ENCODE measurements around the gene COL4A3.
"Not testable (repeated sequence)": the region's sequence is repeated elsewhere in the genome, so short reads cannot be mapped to it uniquely, and the experiment has no call there.

COL4A3 gene

GRCh38 chr2:227219312-227220105, 55.1 kb downstream of the COL4A3 start:
- no peak for DNase-seq

GRCh38 chr2:227221120-227221519, 56.7 kb downstream of the COL4A3 start:
- no peak for DNase-seq

- no peak for DNase-seq
These were observed 57.9 kb downstream of the COL4A3 start for GRCh38 chr2:227222292-227222691.

GRCh38 chr2:227225641-227226040, 61.2 kb downstream of the COL4A3 start:
- not testable (repeated sequence) for DNase-seq

DNA sequence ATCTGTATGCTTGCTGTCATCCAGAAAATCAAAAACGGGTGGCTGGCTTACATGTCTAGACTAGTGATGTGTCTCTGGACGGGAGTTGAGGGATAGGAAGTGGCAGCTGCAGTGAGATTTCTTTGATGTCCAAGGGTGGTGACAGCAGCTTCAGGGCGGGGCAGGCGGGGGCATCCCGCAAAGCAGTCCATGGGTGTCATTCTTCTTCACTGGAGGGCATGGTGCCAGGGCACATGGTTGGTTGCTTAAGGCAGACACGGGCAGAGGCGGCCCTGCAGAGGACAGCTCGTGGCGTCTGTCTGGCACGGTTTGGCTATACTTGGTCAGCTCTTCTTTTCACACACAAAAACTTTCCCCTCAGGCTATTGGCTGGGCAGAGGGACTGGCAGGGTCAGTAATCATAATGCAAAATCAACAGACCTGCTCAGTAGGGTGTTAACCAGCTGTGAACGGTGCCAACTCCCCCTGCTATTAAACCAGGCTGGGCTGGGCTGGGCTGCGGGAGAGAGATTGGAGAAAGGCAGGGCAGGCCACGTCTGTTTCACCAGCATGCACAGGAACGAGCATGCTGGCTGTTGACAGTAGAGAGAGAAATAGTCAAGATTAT, 63.7 kb downstream of the COL4A3 start:
- DNase-seq = no peak

DNA sequence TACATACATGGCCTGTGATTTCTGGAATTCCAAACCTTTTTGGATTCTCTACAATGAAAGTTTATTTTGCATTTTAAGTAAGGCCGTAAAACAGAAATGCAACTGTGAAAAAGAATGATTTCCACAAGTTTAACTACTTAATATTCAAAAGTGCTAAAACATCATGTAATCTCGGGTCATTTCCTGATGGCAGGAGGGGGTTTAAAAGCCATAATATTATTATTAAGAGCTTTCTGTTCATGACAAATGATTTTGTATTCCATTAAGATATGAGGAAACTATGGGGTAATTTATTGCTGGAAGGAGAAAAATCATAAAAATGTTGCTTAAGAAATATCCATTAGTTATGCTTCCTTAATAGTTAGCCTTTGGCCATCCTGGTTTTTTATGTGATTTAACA, 65.7 kb downstream of the COL4A3 start:
- no peak for DNase-seq

DNA sequence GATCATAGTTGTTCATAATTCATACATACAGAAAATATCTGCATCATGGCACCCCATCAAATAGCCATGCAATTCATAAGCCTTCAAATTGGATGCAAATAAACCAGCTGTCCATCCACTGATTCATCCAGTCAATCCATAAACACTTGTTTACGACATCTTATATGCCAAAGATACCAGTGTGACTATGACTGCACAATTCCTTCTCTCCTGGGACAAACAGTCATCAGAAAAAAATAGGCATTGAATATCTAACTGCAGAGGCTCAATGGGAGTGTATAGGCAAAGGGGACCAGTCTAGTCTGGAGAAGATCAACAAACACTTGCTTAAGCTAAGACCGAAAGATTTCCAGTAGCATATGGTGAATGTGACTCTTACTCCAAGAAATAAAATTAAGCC, 70.0 kb downstream of the COL4A3 start:
- DNase-seq = no peak

DNA sequence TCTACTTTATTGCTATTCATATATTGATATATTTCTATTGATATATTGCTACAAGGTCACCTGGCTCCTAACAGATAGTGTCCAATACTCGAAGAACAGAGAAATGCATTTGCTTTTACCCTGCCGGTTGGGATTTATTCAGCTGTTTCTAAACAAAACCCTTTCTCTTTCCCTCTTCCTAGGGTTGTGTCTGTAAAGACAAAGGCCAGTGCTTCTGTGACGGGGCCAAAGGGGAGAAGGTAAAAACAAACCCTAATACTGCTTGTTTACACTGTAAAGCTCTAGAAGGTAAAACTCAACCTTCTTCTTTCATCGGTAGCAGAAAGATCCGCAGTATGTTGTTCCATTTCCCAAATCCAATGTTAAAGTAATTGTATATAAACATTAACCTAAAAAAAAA, 73.4 kb downstream of the COL4A3 start:
- DNase-seq = no peak

DNA sequence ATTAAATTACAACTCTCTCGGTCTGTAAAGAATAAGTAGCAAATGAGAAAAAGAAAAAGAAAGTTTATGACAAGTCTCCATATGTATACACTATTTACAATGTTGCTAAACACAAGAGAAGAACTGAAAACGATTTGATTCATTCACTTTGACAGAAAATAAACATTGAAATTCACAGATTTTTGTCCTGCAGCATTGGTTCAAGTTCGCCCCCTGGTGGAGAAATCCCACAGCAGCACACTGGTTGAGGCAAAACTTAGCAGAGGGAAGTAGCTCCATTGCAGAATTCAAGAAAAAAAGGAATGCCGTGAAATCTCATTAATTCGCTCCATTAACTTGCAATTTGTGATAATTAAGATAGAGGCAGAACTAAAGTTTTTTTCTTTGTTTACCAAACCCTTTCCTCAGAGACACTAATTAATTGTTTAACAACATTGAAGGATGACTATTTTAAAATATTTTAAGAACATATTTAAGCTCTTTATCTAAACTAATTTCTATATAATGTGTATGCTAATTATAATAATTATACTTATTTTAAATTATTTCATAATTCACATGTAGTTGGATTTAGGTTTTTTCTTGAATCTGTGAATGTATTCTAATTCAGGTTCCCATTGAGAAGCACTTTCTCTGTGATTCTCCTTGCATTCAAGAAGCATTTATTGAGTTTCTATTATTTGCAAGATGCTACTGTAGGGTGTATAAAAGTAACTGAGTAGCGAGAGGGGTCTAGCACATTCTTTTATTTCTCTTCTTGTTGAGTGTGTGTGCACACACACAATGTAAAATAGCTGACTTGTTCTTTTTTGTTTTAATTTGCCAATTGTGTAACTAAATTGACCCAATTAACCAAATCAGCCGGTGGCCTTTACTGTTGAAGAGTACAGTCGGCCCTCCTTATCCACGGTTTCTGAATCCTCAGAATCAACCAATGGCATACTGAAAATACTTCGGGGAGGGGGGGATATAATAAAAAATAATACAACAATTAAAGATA, 74.1 kb downstream of the COL4A3 start:
- DNase-seq = peak in 1 of 2 donors; percentile 3

- no peak for DNase-seq
These were observed 76.6 kb downstream of the COL4A3 start for GRCh38 chr2:227241005-227241404.

DNA sequence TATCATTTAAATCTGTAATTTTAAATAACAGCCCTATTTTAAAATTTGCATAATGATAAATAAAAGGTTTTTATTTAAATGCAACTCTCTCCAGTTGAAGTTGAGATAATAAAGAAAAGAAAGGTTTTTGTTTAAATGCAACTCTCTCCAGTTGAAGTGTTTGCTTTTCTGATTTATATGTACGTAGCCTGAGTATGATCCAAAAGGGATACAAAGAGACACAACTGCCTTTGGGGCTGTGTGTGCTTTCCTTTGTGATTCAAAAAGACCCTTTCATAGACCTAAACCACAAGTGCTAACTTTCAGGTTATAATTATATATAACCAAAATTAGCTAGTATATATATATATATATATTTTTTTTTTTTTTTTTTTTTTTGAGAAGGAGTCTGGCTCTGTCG, 84.5 kb downstream of the COL4A3 start:
- no peak for DNase-seq

DNA sequence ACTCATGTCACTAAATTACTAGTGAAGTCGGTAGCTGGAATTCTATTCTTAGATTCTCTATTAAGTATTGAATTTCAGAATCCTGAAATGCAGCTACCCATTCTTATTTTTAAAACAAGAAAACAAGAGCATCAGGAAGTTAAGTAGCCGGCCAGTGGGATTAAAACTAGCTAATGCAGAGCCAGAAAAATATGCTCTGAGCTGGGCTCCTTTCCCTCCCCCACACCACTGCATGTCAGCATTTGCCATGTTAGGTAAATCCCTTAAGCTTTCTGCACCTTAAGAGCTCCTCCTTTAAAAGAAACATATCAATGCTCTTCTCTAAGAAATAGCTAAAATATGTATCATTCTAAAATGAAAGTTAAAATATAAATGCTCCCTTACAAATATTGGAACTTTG, 88.4 kb downstream of the COL4A3 start:
- DNase-seq = no peak

- DNase-seq = no peak
These were observed 92.2 kb downstream of the COL4A3 start for GRCh38 chr2:227256605-227257004.

DNA sequence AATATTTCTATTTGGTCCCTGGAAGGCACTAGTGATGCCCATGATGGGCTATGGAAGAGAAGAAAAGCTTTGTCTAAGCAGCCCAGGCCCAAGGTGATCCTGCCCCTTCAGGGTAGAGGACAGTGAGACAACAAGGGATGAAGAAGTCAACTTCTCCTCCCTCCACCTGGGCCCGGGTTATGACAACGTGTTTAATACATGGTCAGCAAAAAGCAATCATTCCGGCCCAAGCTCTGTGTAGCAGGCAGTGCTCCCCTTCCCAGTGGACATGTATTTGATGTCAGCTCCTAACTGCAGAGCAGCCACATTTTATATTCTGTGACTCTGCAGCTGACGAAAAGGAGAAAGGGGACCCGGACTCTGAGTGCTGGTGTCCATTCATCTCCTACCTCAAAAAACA, 93.4 kb downstream of the COL4A3 start:
- DNase-seq = no peak

GRCh38 chr2:227260041-227260440, 95.6 kb downstream of the COL4A3 start:
- DNase-seq = no peak

GRCh38 chr2:227267410-227268115, 103.1 kb downstream of the COL4A3 start:
- no peak for DNase-seq

DNA sequence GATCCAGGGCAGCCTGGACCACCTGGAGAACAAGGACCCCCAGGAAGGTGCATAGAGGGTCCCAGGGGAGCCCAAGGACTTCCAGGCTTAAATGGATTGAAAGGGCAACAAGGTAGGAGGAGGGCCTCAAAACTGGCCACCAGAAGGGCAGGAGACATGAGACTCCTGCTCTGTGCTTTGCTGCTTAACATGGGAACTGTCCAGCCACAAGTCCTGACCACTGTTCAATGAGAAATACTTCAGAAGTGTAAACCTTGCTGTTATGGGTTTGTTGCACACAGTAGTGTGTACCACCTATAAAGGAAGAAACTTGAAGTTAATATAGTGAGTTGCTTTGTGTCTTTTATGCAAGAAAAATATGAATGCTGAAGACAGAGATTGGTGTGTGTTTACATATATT, 116.5 kb downstream of the COL4A3 start:
- DNase-seq = no peak

DNA sequence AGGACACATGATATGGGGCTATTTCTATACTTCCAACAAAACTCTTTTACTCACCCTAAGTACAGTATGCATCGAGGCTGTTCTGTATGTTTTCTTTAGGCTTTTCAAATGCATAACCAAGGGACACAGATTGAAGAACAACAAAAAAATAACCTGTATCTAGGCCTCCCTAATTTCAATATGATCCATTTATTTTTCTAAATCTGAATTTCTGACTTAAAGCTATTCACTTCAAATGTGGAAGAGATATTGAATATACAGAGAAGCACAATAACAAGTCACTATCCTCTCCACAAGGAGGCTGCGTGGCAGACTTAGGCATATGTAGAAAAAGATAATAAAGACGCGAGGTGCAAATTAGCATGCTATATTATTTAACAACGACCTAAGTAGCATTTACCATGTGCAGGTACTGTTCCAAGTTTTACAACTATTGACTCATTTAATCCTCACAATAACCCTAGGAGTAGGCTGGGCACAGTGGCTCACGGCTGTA, 121.4 kb downstream of the COL4A3 start:
- DNase-seq = no peak

DNA sequence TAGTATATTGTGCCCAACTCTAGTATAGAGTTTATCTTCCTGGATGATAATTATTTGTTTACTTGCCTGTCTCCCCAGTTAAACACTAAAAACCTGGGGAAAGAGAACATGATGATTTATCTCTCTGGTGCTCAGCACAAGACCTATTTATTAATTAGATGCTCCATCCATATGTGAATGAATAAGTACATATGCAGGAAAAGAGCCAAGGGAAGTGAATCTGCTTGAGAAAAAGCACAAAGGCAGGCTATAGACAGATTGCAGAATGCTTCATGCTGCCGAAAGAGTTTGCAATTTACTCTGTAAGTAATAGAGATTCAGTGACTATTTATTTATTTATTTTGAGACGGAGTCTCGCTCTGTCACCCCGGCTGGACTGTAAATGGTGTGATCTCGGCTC, 123.3 kb downstream of the COL4A3 start:
- DNase-seq = no peak

- no peak for DNase-seq
These were observed 127.9 kb downstream of the COL4A3 start for GRCh38 chr2:227292314-227292713.

DNA sequence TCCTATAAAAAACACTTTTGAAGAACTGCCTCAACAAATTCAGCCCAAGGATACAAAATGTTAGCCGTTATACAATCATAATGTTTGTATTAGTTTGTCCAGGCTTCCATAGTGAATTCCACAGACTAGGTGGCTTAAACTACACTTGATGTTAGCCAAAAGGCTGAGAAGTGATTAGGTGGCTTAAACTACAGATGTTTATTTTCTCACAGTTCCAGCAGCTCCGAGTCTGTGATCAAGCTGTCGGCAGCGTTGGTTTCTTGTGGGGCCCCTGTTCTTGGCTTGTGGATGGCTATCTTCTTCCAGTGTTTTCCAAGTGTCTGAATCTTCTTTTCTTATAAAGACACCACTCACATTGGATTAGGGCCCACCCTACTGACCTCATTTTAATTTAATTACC, 129.1 kb downstream of the COL4A3 start:
- no peak for DNase-seq

DNA sequence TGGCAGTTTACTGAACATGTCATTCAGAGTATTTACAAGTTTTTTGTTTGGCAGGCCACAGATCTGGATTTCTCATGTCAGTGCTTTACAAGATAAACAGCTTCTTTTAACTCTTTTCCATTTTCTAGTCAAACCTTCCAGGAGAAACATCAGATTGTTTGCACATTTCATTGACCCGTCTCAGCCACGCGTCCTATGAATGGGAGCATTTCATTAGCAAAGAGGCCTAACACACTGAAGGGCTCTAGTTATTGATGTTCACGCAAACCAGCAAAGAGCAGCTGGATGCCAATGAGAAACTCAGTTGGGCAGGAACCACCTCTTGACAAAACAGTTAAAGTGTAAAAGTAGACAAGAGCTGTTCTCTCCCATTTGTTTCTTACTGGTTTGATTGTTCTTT, 131.4 kb downstream of the COL4A3 start:
- DNase-seq = no peak
